Activated CD4-positive, alpha-beta memory T cell treated with anti-CD3 and anti-CD28 coated beads, Interleukin-2, amount 10 ng/mL, durations not matched to agents 7 days and 5 days (primary cell): ENCODE measurements around the gene ENPP7. TPM values are rescaled to one million over a fixed set of nuclear protein-coding genes. Genes with fewer than 3 reads are reported as not detected.
"Not testable (repeated sequence)": the region's sequence is repeated elsewhere in the genome, so short reads cannot be mapped to it uniquely, and the experiment has no call there.

Source experiments
- CTCF ChIA-PET: fragments of 350-600 bp; sonication (Branson Sonifier 250); formaldehyde crosslinking; loops from one replicate; lab custom pipeline; 2021; ENCODE audit warnings: antibody characterized with exemption, inconsistent platforms; lab: Charles Lee
- POLR2A ChIA-PET: fragments of 350-600 bp; sonication (Branson Sonifier 250); formaldehyde crosslinking; loops from one replicate; lab custom pipeline; 2021; ENCODE audit warnings: antibody characterized with exemption; lab: Charles Lee
- DNase-seq: peaks from one replicate; pipeline ENCODE4 v3.0.0-alpha.2; 2020
- H3K27ac Mint-ChIP-seq: one replicate; pipeline ENCODE4 v1.8.0; 2021; ENCODE audit warnings: mild to moderate bottlenecking, mixed read lengths
- H3K27me3 Mint-ChIP-seq: one replicate; pipeline ENCODE4 v1.8.0; 2021; ENCODE audit warnings: mixed read lengths
- H3K36me3 Mint-ChIP-seq: one replicate; pipeline ENCODE4 v1.8.0; 2021; ENCODE audit warnings: low read depth, mixed read lengths
- H3K4me1 Mint-ChIP-seq: one replicate; pipeline ENCODE4 v1.8.0; 2021; ENCODE audit warnings: mixed read lengths
- H3K4me3 Mint-ChIP-seq: one replicate; pipeline ENCODE4 v1.8.0; 2021; ENCODE audit warnings: mild to moderate bottlenecking, mixed read lengths
- H3K9me3 Mint-ChIP-seq: one replicate; pipeline ENCODE4 v1.8.0; 2021; ENCODE audit warnings: mixed read lengths
- total RNA-seq, 2 experiments: library from RNA; stranded (reverse); gene quantifications; one replicate each; pipeline ENCODE4 v1.2.3, GENCODE V29; 2021

The ENPP7 gene
- total RNA-seq, 2 experiments from 2014 or later: 0.10 TPM; not detected in 1

GRCh38 chr17:79749958-79750357 is 19.2 kb downstream of the ENPP7 start:
- Mint-ChIP-seq H3K27ac (no peak overlapping the region), H3K4me3 (no peak overlapping the region), H3K27me3 (peaks cover 55% of the 10 kb centered on the region), H3K36me3 (no peaks in the 10 kb centered on the region), H3K9me3 (no peaks in the 10 kb centered on the region), H3K4me1 (peaks cover 8% of the 10 kb centered on the region)
- POLR2A ChIA-PET: no interaction called here
- DNase-seq: no peak
- CTCF ChIA-PET: interaction anchor here (1.2 kb wide), 1 partner anchor 96 kb away, joined by 5 read pairs; no protein-coding TSS in a partner anchor

DNA sequence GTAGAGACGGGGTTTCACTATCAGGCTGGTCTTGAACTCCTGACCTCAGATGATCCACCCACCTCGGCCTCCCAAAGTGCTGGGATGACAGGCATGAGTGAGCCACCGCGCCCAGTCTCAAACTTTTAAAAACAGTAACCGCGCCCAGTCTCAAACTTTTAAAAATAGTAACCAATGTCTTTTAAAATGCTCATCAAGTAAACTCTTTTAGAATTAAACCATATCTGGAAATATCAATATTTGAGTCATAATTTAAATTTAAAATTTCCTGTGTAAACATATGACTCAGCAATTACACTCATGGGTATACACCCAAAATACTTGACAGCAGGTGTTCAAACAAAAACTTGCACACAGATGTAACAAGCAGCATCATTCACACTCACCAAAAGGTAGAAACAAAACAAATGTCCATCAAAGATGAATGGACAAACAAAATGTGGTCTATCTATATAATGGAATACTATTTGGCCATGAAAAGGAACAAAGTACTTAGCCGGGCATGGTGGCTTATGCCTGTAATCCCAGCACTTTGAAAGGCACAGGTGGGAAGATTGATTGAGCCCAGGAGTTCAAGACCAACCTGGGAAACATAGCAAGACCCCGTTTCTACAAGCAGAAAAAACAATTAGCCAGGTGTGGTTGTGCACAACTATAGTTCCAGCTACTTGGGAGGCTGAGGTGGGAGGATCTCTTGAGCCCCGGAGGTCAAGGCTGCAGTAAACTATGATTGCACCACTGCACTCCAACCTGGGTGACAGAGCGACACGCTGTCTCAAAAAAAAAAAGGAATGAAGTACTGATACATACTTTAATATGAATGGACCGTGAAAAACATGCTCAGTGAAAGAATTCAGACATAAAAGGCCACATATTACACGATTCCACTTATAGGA is 20.2 kb downstream of the ENPP7 start:
- H3K27me3 Mint-ChIP-seq: peaks cover 49% of the 10 kb centered on the region
- H3K4me3 Mint-ChIP-seq: no peak overlapping the region
- no peaks in the 10 kb centered on the region for H3K9me3 Mint-ChIP-seq
- POLR2A ChIA-PET: no interaction called here
- peaks cover 3% of the 10 kb centered on the region for H3K4me1 Mint-ChIP-seq
- H3K27ac Mint-ChIP-seq: no peak overlapping the region
- CTCF ChIA-PET: interaction anchor here (1.6 kb wide), 1 partner anchor 10 kb away, joined by 6 read pairs; no protein-coding TSS in a partner anchor
- DNase-seq: no peak
- no peaks in the 10 kb centered on the region for H3K36me3 Mint-ChIP-seq

DNA sequence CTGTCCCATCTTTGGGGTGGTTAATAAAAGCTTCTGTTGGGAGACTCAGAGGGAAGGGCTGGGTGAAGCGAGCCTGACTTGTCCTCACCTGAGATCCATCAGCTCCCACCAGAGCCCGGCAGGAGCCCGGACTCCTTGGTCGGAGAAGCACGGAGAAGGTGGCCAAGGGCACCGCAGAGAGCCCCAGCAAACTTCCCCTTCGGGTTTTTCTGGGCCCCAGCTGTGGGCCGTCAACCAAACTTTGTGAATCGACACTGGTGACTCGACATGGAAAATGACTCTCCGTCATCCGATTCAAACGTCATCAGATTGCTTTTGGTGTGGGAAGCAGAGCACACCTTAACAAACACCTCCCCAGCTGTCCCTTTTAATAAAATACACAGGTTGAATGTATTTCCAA is 21.4 kb downstream of the ENPP7 start:
- Mint-ChIP-seq H3K27me3 (peaks cover 38% of the 10 kb centered on the region), H3K36me3 (no peaks in the 10 kb centered on the region), H3K27ac (no peak overlapping the region), H3K4me3 (no peak overlapping the region), H3K9me3 (no peaks in the 10 kb centered on the region), H3K4me1 (peaks cover 3% of the 10 kb centered on the region)
- CTCF ChIA-PET: interaction anchor here (1.6 kb wide), 1 partner anchor 11 kb away, joined by 6 read pairs; no protein-coding TSS in a partner anchor
- POLR2A ChIA-PET: interaction anchor here (0.8 to 1.0 kb wide), 2 partner anchors 11 to 87 kb away, joined by 3 read pairs; partner anchors contain the start of gene CBX4
- no peak for DNase-seq

- ChIA-PET CTCF (no interaction called here), POLR2A (no interaction called here)
- Mint-ChIP-seq H3K4me3 (no peak overlapping the region), H3K4me1 (no peaks in the 10 kb centered on the region), H3K27me3 (peaks cover 35% of the 10 kb centered on the region), H3K36me3 (no peaks in the 10 kb centered on the region), H3K27ac (no peak overlapping the region), H3K9me3 (no peaks in the 10 kb centered on the region)
- no peak for DNase-seq
These were observed 23.6 kb downstream of the ENPP7 start for GRCh38 chr17:79754370-79754769.

DNA sequence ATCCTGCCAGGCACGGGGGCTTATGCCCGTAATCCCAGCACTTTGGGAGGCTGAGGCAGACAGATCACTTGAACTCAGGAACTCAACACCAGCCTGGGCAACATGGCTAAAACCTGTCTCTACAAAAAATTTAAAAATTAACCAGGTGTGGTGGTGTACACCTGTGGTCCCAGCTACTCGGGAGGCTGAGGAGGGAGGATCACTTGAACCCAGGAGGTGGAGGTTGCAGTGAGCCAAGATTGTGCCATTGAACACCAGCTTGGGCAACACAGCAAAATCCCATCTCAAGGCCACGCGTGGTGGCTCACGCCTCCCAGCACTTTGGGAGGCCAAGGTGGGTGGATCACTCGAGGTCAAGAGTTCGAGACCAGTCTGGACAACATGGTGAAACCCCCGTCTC is 24.2 kb downstream of the ENPP7 start:
- POLR2A ChIA-PET, CTCF ChIA-PET, DNase-seq, H3K4me3 Mint-ChIP-seq, H3K4me1 Mint-ChIP-seq, H3K9me3 Mint-ChIP-seq, H3K27ac Mint-ChIP-seq, H3K36me3 Mint-ChIP-seq: not testable (repeated sequence)
- H3K27me3 Mint-ChIP-seq: peaks cover 30% of the 10 kb centered on the region

- CTCF ChIA-PET: no interaction called here
- peaks cover 27% of the 10 kb centered on the region for H3K27me3 Mint-ChIP-seq
These were observed 24.8 kb downstream of the ENPP7 start for GRCh38 chr17:79755591-79755990.

GRCh38 chr17:79757140-79757745 is 26.5 kb downstream of the ENPP7 start:
- no peaks in the 10 kb centered on the region for H3K9me3 Mint-ChIP-seq
- no peak overlapping the region for H3K27ac Mint-ChIP-seq
- H3K4me3 Mint-ChIP-seq: no peak overlapping the region
- peaks cover 15% of the 10 kb centered on the region for H3K27me3 Mint-ChIP-seq
- ChIA-PET CTCF (interaction anchor here (0.6 to 1.4 kb wide), 2 partner anchors 11 to 60 kb away, joined by 4 to 8 read pairs; no protein-coding TSS in a partner anchor), POLR2A (no interaction called here)
- no peak for DNase-seq
- H3K4me1 Mint-ChIP-seq: no peaks in the 10 kb centered on the region
- no peaks in the 10 kb centered on the region for H3K36me3 Mint-ChIP-seq

More at GRCh38 chr17:79755591-79755990, 24.8 kb downstream of the ENPP7 start:
- Mint-ChIP-seq H3K36me3 (no peaks in the 10 kb centered on the region), H3K9me3 (no peaks in the 10 kb centered on the region), H3K4me1 (no peaks in the 10 kb centered on the region), H3K27ac (no peak overlapping the region), H3K4me3 (no peak overlapping the region)
- DNase-seq: no peak
- POLR2A ChIA-PET: no interaction called here

DNA sequence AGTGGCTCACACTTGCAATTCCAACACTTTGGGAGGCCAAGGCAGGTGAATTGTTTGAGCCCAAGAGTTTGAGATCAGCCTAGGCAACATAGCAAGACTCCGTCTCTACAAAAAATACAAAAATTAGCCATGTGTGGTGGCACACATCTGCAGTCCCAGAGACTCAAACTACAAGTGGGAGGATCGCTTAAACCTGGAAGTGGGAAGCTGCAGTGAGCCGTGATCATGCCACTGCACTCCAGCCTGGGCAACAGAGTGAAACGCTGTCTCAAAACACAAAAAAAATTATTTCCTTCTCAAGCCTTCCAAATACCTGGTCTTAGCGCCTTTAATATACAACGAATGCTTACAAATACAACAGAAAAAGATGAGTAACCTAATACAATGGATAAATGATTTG is 27.5 kb downstream of the ENPP7 start:
- CTCF ChIA-PET: interaction anchor here (1.4 kb wide), 1 partner anchor 12 kb away, joined by 8 read pairs; no protein-coding TSS in a partner anchor
- DNase-seq: no peak
- H3K27ac Mint-ChIP-seq: no peak overlapping the region
- H3K27me3 Mint-ChIP-seq: peaks cover 19% of the 10 kb centered on the region
- H3K4me1 Mint-ChIP-seq: no peaks in the 10 kb centered on the region
- POLR2A ChIA-PET: no interaction called here
- no peak overlapping the region for H3K4me3 Mint-ChIP-seq
- H3K9me3 Mint-ChIP-seq: no peaks in the 10 kb centered on the region
- no peaks in the 10 kb centered on the region for H3K36me3 Mint-ChIP-seq

- Mint-ChIP-seq H3K27me3 (peaks cover 16% of the 10 kb centered on the region), H3K4me3 (no peak overlapping the region), H3K4me1 (no peaks in the 10 kb centered on the region), H3K36me3 (no peaks in the 10 kb centered on the region), H3K27ac (no peak overlapping the region), H3K9me3 (no peaks in the 10 kb centered on the region)
- DNase-seq: no peak
- POLR2A ChIA-PET: no interaction called here
- CTCF ChIA-PET: interaction anchor here (0.7 kb wide), 1 partner anchor 15 kb away, joined by 3 read pairs; no protein-coding TSS in a partner anchor
These were observed 29.6 kb downstream of the ENPP7 start for GRCh38 chr17:79760197-79760906.

DNA sequence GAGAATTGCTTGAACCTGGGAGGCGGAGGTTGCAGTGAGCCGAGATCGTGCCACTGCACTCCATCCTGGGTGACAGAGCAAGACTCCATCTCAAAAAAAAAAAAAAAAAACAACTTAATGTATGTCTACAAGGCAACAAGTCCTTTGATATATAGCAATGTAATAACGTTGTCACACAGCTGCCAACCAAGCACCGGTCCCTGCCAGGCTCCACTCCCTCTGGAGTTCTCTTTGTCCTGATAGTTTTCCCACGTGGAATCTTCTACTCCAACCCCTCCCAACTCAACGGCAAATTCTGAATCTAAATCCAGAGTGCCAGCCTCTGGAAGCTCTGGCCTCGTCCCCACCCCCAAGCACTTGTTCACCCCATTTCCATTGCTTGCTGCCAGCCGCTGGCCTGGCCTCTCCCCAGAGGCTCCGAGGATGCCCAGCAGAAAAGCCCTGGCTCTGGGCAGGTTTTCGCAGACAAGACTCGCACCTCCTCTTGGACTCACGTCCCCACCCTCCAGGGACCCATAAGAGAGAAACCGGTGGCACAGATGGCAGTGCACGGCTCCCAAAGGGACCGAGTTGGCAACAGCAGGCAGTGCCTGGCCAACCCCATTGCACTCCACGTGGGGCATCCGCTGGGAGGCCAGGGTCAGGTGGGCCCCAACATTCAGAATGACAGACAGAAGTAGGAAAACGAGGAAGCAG is 31.3 kb downstream of the ENPP7 start:
- Mint-ChIP-seq H3K27me3 (peaks cover 16% of the 10 kb centered on the region), H3K4me3 (no peak overlapping the region), H3K27ac (no peak overlapping the region), H3K36me3 (no peaks in the 10 kb centered on the region), H3K4me1 (no peaks in the 10 kb centered on the region), H3K9me3 (no peaks in the 10 kb centered on the region)
- DNase-seq: no peak
- CTCF ChIA-PET: no interaction called here
- POLR2A ChIA-PET: no interaction called here

DNA sequence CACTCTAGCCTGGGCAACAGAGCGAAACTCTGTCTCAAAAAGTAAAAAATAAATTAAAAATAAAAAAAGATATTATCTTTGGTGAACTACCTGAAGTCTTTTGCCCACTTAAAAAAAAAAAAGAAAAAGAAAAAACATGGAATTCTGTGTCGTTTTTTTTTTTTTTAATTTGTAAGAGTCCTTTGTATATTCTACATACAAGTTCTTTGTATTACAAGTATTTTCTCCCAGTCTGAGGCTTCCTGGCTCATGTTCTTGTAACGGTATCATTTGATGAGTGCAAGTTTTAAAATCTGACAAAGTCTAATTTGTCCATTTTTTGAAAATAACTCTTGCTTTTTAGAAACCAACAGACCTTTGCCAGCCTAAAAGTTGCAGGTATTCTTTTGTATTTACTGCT is 35.0 kb downstream of the ENPP7 start:
- POLR2A ChIA-PET: no interaction called here
- no peak for DNase-seq
- CTCF ChIA-PET: no interaction called here
- Mint-ChIP-seq H3K36me3 (no peaks in the 10 kb centered on the region), H3K27ac (no peak overlapping the region), H3K9me3 (no peaks in the 10 kb centered on the region), H3K4me1 (no peaks in the 10 kb centered on the region), H3K4me3 (no peak overlapping the region), H3K27me3 (peaks cover 15% of the 10 kb centered on the region)
